Liver (tissue), 3 donors: ENCODE data around the gene PRRG2.

ENCODE experiments used
- CTCF ChIP-seq: fragments of 150-350 bp; IDR thresholded peaks from 2 replicates; pipeline ENCODE4 v1.5.1; 2017; ENCODE audit warnings: improper control_type of control experiment, low read depth, low read length; ENCODE audit not compliant: missing input control
- GABPA ChIP-seq, 2 donors: IDR thresholded peaks in 1 of 2; conservative IDR thresholded peaks in 1 of 2; 2 replicates each; pipeline ENCODE4 v1.6.1; 2016; ENCODE audit warnings: antibody characterized with exemption in 2 of 2, mild to moderate bottlenecking in 1 of 2, moderate library complexity in 1 of 2
- MAX ChIP-seq: IDR thresholded peaks from 2 replicates; pipeline ENCODE4 v1.6.1; 2016; ENCODE audit warnings: antibody characterized with exemption
- REST ChIP-seq: IDR thresholded peaks from 2 replicates; pipeline ENCODE4 v1.6.1; 2016; ENCODE audit warnings: antibody characterized with exemption, mild to moderate bottlenecking
- donor health status: healthy.
- donor health status: healthy.

GRCh38 chr19:49590071-49590970, 9.2 kb downstream of the PRRG2 start:
- TF ChIP-seq CTCF: peak; percentile 20
- TF ChIP-seq REST: no peak
- no peak for TF ChIP-seq MAX
- TF ChIP-seq GABPA (IDR thresholded peaks at IDR 0.05 in 1 of 2, conservative IDR thresholded peaks at IDR 0.05 in 1 of 2): peak in 1 of 2 donors; percentile 28
